GM08714 (cell line): ENCODE results near the gene BMP6.
"Not testable (repeated sequence)": the region's sequence is repeated elsewhere in the genome, so short reads cannot be mapped to it uniquely, and the experiment has no call there.

ENCODE experiments used
- H3K4me3 ChIP-seq: fragments of 200-500 bp; sonication (Bioruptor generic); 2 replicates; pipeline ENCODE4 v1.5.1; 2014; ENCODE audit warnings: mild to moderate bottlenecking, low read length, inconsistent platforms
- ZNF274 ChIP-seq: IDR thresholded peaks from 2 replicates; pipeline ENCODE4 v1.6.1; 2012; ENCODE audit warnings: mild to moderate bottlenecking, low read depth, low read length

Gene BMP6

GRCh38 chr6:7894262-7895124 is 168.6 kb downstream of the BMP6 start:
- no peak overlapping the region for H3K4me3 ChIP-seq
- no peak for TF ChIP-seq ZNF274

GRCh38 chr6:7895125-7895423 is 169.2 kb downstream of the BMP6 start:
- no peak overlapping the region for H3K4me3 ChIP-seq
- TF ChIP-seq ZNF274, result no peak

GRCh38 chr6:7896465-7896987 is 170.6 kb downstream of the BMP6 start:
- H3K4me3 ChIP-seq, result no peak overlapping the region
- TF ChIP-seq ZNF274, result no peak

- no peak overlapping the region; the same call in 1 of the 2 replicates for H3K4me3 ChIP-seq
- no peak for TF ChIP-seq ZNF274
Measured at GRCh38 chr6:7897461-7898192, 171.7 kb downstream of the BMP6 start.

GRCh38 chr6:7898193-7898586 is 172.3 kb downstream of the BMP6 start:
- H3K4me3 ChIP-seq, result not testable (repeated sequence)

DNA sequence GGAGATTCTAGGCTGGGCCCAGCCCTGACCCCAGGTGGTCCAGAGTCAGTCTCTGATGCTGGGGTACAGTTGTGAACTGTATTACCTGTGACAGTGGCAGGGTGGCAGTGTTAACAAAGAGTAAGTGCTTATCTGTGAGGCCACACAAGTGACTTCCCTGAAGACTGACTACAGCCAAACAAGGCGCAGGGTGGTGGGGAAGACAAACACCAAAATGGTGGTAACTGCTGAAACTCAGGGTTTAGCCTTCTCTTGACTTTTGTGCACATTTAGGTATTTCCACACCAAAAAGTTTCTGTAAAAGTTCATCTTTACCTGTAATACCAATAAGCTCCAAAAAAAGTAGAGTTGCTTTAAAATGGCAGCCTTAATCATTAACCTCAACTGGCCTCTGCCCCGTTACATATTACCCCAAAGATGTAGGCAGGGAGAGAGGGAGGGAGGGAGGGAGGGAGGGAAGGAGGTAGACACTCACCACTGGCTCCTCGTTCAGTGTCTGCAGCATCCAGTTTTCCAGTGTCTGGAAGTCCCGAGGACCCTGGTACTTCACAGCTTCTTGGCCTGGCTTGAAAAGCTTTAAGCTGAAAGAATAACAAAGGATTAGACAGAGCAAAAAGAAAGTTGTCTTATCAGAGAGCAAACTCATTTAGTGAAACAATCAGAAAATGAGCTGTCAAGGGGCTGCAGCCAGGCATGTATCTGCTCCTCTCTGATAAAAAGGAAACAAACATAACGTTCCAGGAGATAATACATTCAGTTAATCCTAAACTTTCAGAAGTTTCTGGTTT is 173.4 kb downstream of the BMP6 start:
- H3K4me3 ChIP-seq, result no peak overlapping the region; the same call in 1 of the 2 replicates
- no peak for TF ChIP-seq ZNF274

DNA sequence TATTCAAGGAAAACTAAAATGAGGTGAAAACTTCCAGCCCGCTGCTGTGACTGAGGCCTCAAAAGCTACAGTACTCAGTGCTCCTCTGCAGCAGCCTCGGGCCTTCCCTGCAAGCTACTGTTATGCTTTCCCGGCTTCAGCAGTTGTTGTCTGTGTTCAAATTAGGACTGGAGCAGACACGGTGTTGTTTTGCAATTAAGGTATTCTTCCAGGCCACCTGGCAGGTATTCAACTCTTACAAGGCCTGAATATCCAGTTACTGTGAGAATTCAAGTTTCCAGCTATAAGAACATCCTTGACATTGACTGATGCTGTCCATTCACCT is 174.0 kb downstream of the BMP6 start:
- TF ChIP-seq ZNF274, result no peak
- H3K4me3 ChIP-seq, result no peak overlapping the region; the same call in 1 of the 2 replicates

DNA sequence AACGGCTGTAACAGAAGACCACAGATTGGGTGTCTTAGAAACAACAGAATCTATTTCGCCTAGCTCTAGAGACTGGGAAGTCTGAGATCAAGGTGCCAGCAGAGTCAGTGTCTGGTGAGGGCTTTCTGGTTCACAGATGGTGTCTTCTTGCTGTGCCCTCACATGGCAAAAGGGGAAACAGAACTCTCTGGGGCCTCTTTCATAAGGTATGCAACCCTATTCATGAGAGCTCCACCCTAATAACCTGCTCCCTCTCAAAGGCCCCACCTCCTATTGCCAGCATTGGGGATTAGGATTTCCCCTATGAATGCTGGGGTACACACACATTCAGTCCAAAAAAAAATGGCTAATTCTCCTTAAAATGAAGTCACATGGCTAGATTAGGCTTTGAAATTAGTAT is 174.7 kb downstream of the BMP6 start:
- H3K4me3 ChIP-seq, result no peak overlapping the region
- TF ChIP-seq ZNF274, result no peak

- no peak for TF ChIP-seq ZNF274
- H3K4me3 ChIP-seq, result no peak overlapping the region
Measured at GRCh38 chr6:7901056-7901455, 175.2 kb downstream of the BMP6 start.

GRCh38 chr6:7901780-7902179 is 175.9 kb downstream of the BMP6 start:
- no peak for TF ChIP-seq ZNF274
- no peak overlapping the region for H3K4me3 ChIP-seq

GRCh38 chr6:7902221-7902620 is 176.3 kb downstream of the BMP6 start:
- no peak for TF ChIP-seq ZNF274
- H3K4me3 ChIP-seq, result no peak overlapping the region

- TF ChIP-seq ZNF274, result no peak
- no peak overlapping the region for H3K4me3 ChIP-seq
Measured at GRCh38 chr6:7902867-7903266, 177.0 kb downstream of the BMP6 start.

DNA sequence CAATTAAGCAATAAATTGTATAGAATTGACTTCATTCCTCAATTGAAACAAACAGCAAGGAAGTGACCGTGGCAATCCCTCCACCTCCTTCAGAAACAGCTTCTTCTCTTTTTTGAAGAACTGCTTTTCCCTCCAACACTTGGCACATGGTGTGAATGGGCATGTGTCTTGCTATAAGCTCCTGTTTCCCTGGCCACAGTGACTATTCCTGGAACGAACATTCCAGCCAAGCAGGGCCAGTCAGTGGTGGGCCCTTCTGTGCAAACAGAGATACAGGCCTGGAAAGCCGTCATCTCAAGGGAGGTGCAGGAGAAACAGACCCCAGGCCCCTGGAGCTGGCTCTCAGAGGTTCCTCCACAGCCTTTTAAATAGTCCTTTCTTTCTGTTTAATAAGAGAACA is 177.8 kb downstream of the BMP6 start:
- H3K4me3 ChIP-seq, result no peak overlapping the region
- no peak for TF ChIP-seq ZNF274

DNA sequence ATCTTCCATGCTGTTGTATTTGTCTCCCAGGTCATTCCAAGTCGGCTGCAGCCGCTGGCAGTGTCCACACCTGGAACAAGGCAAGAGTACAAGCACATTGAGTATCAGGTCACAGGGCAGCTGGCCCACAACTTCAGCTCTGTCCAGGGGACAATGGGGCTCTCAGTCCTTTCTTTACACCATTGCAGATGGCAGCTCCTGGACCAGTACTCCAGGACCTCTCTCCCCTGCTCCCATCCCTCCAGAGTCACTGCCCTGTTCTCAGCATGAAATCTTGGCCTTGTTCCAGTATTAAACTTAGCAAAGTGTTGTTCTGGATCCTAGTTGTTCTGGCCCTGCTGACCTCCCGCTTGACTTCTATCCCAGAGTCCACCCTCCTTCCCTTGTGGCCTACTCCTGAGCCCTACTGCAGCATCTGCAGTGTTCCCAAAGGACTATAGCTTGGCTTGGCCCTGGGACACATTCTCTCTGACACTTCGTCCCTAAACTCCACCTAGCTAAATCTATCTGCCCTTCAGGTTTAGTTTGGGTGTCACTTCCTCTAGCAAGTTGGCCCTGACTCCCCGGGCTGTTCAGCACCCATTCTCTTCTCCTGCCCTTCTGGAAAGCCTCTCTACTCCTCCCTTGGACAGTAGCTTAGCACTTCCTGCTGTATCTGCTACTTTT is 178.9 kb downstream of the BMP6 start:
- no peak overlapping the region; the same call in 1 of the 2 replicates for H3K4me3 ChIP-seq
- no peak for TF ChIP-seq ZNF274
